Amniotic stem cell (primary cell): Measurements from ENCODE around the gene HERC5.
"Not testable (repeated sequence)": the region's sequence is repeated elsewhere in the genome, so short reads cannot be mapped to it uniquely, and the experiment has no call there.

Source experiments
- DNase-seq: peaks from one replicate; lab custom pipeline; 2025; lab: John Stamatoyannopoulos, UW

The HERC5 gene

DNA sequence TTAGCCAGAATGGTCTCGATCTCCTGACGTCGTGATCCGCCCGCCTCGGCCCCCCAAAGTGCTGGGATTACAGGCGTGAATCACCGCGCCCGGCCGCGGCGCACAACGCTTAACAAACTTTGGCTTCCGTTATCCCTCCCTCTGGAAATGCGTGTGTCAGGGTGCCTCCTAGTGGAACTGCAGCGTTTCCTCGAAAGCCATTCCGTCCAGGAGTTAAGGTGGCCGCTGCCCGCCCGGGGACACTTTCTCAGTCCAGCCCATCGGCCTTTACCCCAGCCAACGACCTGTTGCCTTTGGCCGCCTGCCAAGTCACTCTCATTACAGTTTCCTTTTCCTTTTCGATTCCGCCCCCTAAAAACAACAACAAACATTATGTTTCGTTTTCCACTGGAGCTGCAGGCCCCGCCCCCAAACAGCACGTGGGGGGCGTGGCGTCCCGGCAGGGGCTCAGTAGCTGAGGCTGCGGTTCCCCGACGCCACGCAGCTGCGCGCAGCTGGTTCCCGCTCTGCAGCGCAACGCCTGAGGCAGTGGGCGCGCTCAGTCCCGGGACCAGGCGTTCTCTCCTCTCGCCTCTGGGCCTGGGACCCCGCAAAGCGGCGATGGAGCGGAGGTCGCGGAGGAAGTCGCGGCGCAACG lies at the start of gene HERC5:
Gene HERC5, plus strand, starts transcription at position 450 of the 637 bp plus-strand sequence. Its CDS starts 151 bp downstream, at position 601.
- peak; percentile 78 for DNase-seq

GRCh38 chr4:88409206-88409605 lies 47.7 kb upstream of the HERC5 start:
- DNase-seq: no peak

GRCh38 chr4:88409789-88410188 lies 47.1 kb upstream of the HERC5 start:
- DNase-seq: no peak

GRCh38 chr4:88411491-88412096 lies 45.3 kb upstream of the HERC5 start:
- no peak for DNase-seq

- DNase-seq: no peak
Measured at GRCh38 chr4:88413801-88414200, 43.1 kb upstream of the HERC5 start.

- DNase-seq: no peak
Measured at GRCh38 chr4:88414755-88415154, 42.2 kb upstream of the HERC5 start.

DNA sequence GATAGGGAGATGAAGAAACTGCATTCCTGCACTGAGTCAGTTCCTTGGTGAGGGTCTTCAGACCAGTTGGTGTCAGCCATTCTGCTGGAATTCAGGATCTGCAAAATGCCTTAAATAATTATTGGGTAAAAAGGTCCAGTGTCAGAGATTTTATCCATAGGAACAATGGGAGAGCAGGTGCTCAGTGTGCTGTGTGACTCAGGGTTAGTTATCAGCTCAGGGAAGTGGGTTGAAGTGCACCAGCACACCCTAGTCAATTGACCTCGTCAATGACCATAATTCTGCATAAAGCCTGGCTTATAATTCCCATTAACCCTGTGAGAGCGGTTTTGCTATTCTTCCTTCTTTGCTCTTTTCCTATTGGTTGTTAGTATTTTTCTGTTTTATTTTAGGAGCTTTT lies 40.9 kb upstream of the HERC5 start:
- no peak for DNase-seq

DNA sequence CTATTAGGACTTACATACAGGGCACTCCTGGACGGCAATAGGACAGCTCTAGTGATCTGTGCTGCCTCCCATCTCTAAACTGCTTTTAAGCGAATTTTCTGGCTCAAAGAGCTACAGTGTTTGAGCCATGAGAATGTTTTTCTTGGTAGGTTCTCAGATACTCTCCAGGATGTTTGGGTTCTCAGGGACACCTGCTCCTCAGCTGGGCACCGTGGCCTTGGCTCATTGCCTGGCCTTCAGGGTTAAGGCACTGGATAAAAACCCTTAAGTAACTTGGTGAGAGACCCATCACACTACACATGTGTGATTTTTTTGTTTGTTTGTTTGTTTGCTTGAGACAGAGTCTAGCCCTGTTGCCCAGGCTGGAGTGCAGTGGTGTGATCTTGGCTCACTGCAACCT lies 38.5 kb upstream of the HERC5 start:
- no peak for DNase-seq

- no peak for DNase-seq
Measured at GRCh38 chr4:88419874-88420273, 37.0 kb upstream of the HERC5 start.

GRCh38 chr4:88420844-88421243 lies 36.1 kb upstream of the HERC5 start:
- no peak for DNase-seq

DNA sequence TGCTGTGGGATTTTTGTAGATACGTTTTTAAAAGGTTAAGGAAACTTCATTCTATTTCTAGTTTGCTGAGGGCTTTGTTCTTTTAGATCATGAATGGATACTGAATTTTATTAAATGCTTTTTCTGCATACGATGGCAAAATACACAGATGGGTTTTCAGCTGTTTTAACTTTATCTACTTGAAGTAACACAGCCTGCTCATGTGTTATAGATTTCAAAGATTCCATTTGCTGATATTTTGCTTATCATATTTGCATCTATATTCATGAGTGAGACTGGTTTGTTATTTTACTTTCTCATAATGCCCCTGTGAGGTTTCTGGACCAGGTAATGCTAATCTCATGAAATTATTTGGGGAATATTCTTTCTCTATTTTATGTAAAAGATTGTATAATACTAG lies 34.5 kb upstream of the HERC5 start:
- no peak for DNase-seq

GRCh38 chr4:88429401-88429800 lies 27.5 kb upstream of the HERC5 start:
- DNase-seq: no peak

DNA sequence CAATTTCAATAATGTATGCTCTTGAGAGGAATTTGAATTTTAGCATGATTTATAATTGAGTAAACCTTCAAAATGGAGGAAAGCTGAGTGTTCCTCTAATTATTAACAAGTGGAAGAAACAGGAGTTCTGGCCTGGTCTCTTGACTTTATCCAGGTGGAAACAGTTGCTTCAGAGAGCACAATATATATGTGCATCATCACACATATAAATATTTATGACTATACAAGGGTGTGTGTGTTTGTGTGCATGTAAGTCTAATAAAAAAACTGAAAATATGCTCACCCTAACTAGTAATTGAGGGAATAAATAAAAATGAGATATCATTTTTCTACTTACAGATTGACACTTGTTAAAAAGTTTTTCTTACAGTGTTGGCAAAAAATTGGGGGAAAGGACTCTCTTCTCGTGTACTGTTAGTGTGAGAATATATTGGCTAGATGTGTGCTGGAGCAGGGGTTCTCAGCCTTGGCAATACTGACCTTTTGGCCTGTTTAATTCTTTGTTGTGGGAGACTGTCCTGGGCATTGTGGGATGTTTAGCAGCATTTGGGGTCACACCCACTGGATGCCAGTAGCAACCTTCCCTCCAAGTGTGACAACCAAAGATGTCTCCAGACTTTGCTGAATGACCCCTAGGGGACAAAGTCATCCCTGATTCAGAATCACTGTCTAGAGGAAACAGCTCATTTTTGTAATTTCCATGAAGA lies 20.8 kb upstream of the HERC5 start:
- DNase-seq: no peak

DNA sequence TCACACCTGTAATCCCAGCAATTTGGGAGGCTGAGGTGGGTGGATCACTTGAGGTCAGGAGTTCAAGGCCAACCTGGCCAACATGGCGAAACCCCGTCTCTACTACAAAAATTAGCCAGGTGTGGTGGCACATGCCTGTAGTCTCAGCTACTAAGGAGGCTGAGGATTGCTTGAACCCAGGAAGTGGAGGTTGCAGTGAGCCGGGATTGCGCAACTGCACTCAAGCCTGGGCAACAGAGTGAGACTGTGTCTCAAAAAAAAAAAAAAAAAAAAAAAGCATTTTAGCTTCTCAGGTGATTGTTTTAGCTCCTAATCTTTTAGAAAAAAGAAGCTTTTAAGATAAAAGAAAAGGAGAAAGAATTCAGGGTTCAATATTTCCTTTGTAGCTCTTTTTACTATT lies 19.0 kb upstream of the HERC5 start:
- DNase-seq: not testable (repeated sequence)

GRCh38 chr4:88439161-88439760 lies 17.7 kb upstream of the HERC5 start:
- DNase-seq: no peak

GRCh38 chr4:88440146-88440545 lies 16.8 kb upstream of the HERC5 start:
- DNase-seq: no peak

DNA sequence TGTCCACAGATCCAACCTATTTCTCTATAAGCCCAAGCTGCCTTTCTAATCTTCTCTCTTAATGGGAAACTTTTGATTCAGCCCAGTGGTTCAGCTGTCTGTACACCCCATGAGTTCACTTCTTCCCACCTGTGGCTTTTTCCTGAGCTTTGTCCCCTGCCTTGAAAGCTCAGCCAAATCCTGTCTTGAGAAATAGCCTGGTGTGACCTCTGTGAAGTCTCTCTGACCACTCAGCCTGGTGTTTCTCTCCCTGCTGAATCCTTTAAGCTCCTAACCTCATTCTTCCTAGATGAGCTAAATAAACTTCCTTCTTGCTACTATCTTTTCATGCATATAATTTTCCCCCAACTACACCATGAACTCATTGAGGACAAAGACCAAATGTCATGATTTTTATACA lies 15.2 kb upstream of the HERC5 start:
- no peak for DNase-seq

- no peak for DNase-seq
Measured at GRCh38 chr4:88442689-88443191, 14.2 kb upstream of the HERC5 start.

- DNase-seq: no peak
Measured at GRCh38 chr4:88443486-88443885, 13.4 kb upstream of the HERC5 start.

DNA sequence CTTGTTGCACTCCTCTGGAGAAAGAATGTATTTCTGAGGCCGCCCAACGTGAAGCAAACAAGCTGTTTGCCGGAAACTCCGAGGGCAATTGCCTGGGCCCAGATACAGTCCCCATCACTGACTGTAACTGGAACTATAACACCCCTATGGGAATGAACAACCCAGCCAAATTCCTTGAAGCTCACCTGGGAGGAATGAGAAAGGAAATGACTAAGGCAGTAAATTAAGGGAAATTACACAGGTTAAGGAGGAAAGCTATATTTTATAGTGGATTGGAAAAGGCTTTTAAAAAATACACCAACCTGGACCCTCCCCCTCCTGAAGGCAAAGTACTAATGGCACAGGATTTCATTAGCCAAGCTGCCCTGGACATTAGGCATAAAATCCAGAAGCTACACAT lies 11.7 kb upstream of the HERC5 start:
- DNase-seq: no peak

- DNase-seq: no peak
Measured at GRCh38 chr4:88446124-88446523, 10.8 kb upstream of the HERC5 start.

- DNase-seq: no peak
Measured at GRCh38 chr4:88447371-88448095, 9.4 kb upstream of the HERC5 start.
